Adrenal gland (tissue), 12 donors: ENCODE data around the gene OSGEP. TPM values are rescaled to one million over a fixed set of nuclear protein-coding genes. Genes with fewer than 3 reads are reported as not detected.

Source experiments
- DNase-seq, 7 donors: peaks; one replicate each; pipeline ENCODE4 v3.0.0-alpha.2; 2019 to 2020
- H3K27ac ChIP-seq, 5 donors: fragments of 200-600 bp; sonication (generic) in 4 of 5; 1 replicate in 3 of 5; 2 replicates in 2 of 5; pipeline versions ENCODE4 v1.5.1 to v1.8.0; 2016 to 2020; ENCODE audit warnings: mild to moderate bottlenecking in 1 of 5
- H3K27me3 ChIP-seq: fragments of 200-600 bp; 2 replicates; pipeline ENCODE4 v1.8.0; 2021
- H3K36me3 ChIP-seq, 2 donors: fragments of 200-600 bp; replicated peaks in 1 of 2; 1 replicate in 1 of 2; 2 replicates in 1 of 2; pipeline versions ENCODE4 v1.5.1 to v1.8.0; 2018 to 2022
- H3K4me1 ChIP-seq, 2 donors: fragments of 200-600 bp; replicated peaks in 1 of 2; 1 replicate in 1 of 2; 2 replicates in 1 of 2; pipeline versions ENCODE4 v1.5.1 to v1.8.0; 2018 to 2021
- H3K4me3 ChIP-seq, 4 donors: fragments of 200-600 bp; sonication (generic) in 3 of 4; one replicate each; pipeline ENCODE4 v1.5.1; 2016 to 2018
- H3K9me3 ChIP-seq, 3 donors: fragments of 200-600 bp; sonication (generic) in 1 of 3; replicated peaks in 1 of 3; 1 replicate in 2 of 3; 2 replicates in 1 of 3; pipeline versions ENCODE4 v1.5.1 to v1.8.0; 2016 to 2021
- CTCF ChIP-seq, 6 experiments: fragments of 450-650 bp in 4 of 6; fragments of 200-600 bp in 2 of 6; sonication (generic) in 1 of 6; IDR thresholded peaks; 1 replicate in 5 of 6; 2 replicates in 1 of 6; pipeline versions ENCODE4 v1.5.1 to v1.8.0; 2016 to 2021; ENCODE audit warnings: antibody characterized with exemption in 6 of 6, mild to moderate bottlenecking in 2 of 6, moderate library complexity in 1 of 6
- POLR2A ChIP-seq, 2 donors: fragments of 450-650 bp; IDR thresholded peaks; one replicate each; pipeline ENCODE4 v1.6.1; 2017; ENCODE audit warnings: antibody characterized with exemption in 2 of 2, mild to moderate bottlenecking in 2 of 2, moderate library complexity in 1 of 2
- WGBS, 4 donors: extraction: QIAGEN DNeasy Blood & Tissue Kit in 2 of 4; methylation state at CpG; one replicate each; pipeline versions ENCODE4 v1.1.5 to v1.1.7; 2013 to 2017; 5-methylcytosine and 5-hydroxymethylcytosine counted together
- intact Hi-C, 2 donors: fragments of 100-400 bp; cut with DNase I; formaldehyde crosslinking; loops; one replicate each; pipeline versions ENCODE4 v1.14.1 to v1.15.0; 2022 to 2023
- polyA plus RNA-seq, 3 donors: library from polyadenylated mRNA; stranded (reverse); fragments of 200-250 nt in 2 of 3; fragments of 350-450 nt in 1 of 3; fragmentation: Illumina TruSeq in 1 of 3; extraction: RNeasy Lipid Tissue Mini Kit (QIAGEN cat#74804) in 1 of 3; gene quantifications; one replicate each; pipeline ENCODE4 v1.2.3, GENCODE V29; 2013 to 2014
- total RNA-seq, 9 donors: library from RNA; depleted of rRNA in 4 of 9; stranded (reverse); fragments of >200 nt in 4 of 9; fragments of 120-200 nt in 1 of 9; fragmentation: NEBNext Ultra II Directional in 1 of 9; extraction: Animal tissue kit (Norgen Biotek cat#: 25700) in 1 of 9; gene quantifications; one replicate each; pipeline versions ENCODE4 v1.1.0 to v1.2.4, GENCODE V29; 2013 to 2023
- donor health status: healthy with polysubstance abuse.
- donor health status: Bipolar disorder and iron deficiency.
- donor health status: DM: yes; HTN: yes; CAD: no.
- donor health status: DM: no; HTN: no; CAD: no.
- donor health status: DM: no; HTN: no; CAD: no.
- donor health status: DM: yes; HTN: yes; CAD: no.

Gene OSGEP
- total and polyA plus RNA-seq, 12 donors, result 25.0 to 102 (median 37.5) TPM

- Histone ChIP-seq H3K9me3 (no peaks in the 10 kb centered on the region), H3K36me3 (no peaks in the 10 kb centered on the region), H3K27me3 (no peaks in the 10 kb centered on the region), H3K4me1 (peaks cover 0 to 8% of the 10 kb centered on the region in 2 donors), H3K27ac (no peak overlapping the region), H3K4me3 (no peak overlapping the region)
- intact Hi-C loops, result loop anchor here in 1 of 2 donors (5.0 kb wide), 2 partner anchors 35 to 50 kb away; partner anchors contain the start of genes OSGEP and PNP
- TF ChIP-seq POLR2A (IDR thresholded peaks at IDR 0.05) (no peak), CTCF (IDR thresholded peaks at IDR 0.05) (no peak)
- WGBS, 4 donors, result 61 to 83% (median 69%) methylated on average over 7 of the region's 7 CpGs
- peak in 1 of 7 donors; percentile 17 for DNase-seq
These were observed 37.1 kb downstream of the OSGEP start for GRCh38 chr14:20417250-20418186.

GRCh38 chr14:20416223-20416622 lies 38.4 kb downstream of the OSGEP start:
- peak in 1 of 7 donors; percentile 5 for DNase-seq
- Histone ChIP-seq H3K27me3 (no peaks in the 10 kb centered on the region), H3K27ac (no peak overlapping the region), H3K4me1 (peaks cover 6 to 20% of the 10 kb centered on the region in 2 donors), H3K9me3 (no peaks in the 10 kb centered on the region), H3K36me3 (no peaks in the 10 kb centered on the region), H3K4me3 (no peak overlapping the region)
- no peak for TF ChIP-seq POLR2A (IDR thresholded peaks at IDR 0.05)
- no peak for TF ChIP-seq CTCF (IDR thresholded peaks at IDR 0.05)
- 88 to 92% (median 91%) methylated on average over 2 of the region's 2 CpGs for WGBS, 4 donors
- intact Hi-C loops, result loop anchor here in 1 of 2 donors (5.0 kb wide), 2 partner anchors 36 to 51 kb away; partner anchors contain the start of genes OSGEP and PNP

- Histone ChIP-seq H3K27ac (no peak overlapping the region), H3K4me1 (peaks cover 6 to 24% of the 10 kb centered on the region in 2 donors), H3K4me3 (no peak overlapping the region), H3K9me3 (no peaks in the 10 kb centered on the region), H3K27me3 (no peaks in the 10 kb centered on the region), H3K36me3 (no peaks in the 10 kb centered on the region)
- intact Hi-C loops, result loop anchor here in 1 of 2 donors (5.0 kb wide), 2 partner anchors 37 to 52 kb away; partner anchors contain the start of genes OSGEP and PNP
- TF ChIP-seq CTCF (IDR thresholded peaks at IDR 0.05), result peak; percentile 41 to 63 (median 54)
- TF ChIP-seq POLR2A (IDR thresholded peaks at IDR 0.05), result no peak
- 36 to 48% (median 43%) methylated on average over 3 of the region's 3 CpGs for WGBS, 4 donors
- peak in 3 of 7 donors; percentile 38 to 56 (median 42) for DNase-seq
These were observed 38.8 kb downstream of the OSGEP start for GRCh38 chr14:20415782-20416206.

- TF ChIP-seq CTCF (IDR thresholded peaks at IDR 0.05) (no peak), POLR2A (IDR thresholded peaks at IDR 0.05) (no peak)
- H3K27ac ChIP-seq, result peak overlapping the region in 4 of 5 donors; percentile 90 to 98 (median 92)
- no peaks in the 10 kb centered on the region for H3K27me3 ChIP-seq
- 1 to 3% (median 1%) methylated on average over 9 of the region's 9 CpGs for WGBS, 4 donors
- peak overlapping the region in 3 of 4 donors; percentile 81 to 95 (median 86) for H3K4me3 ChIP-seq
- H3K9me3 ChIP-seq, result no peaks in the 10 kb centered on the region
- DNase-seq, result peak in 1 of 7 donors; percentile 50
- H3K4me1 ChIP-seq, result peaks cover 6 to 24% of the 10 kb centered on the region in 2 donors
- intact Hi-C loops, result no loop called here
- H3K36me3 ChIP-seq, result no peaks in the 10 kb centered on the region
These were observed 40.9 kb downstream of the OSGEP start for GRCh38 chr14:20413744-20414082.
